Measurements from ENCODE around the gene CLIP1.
"Not testable (repeated sequence)": the region's sequence is repeated elsewhere in the genome, so short reads cannot be mapped to it uniquely, and the experiment has no call there.

CLIP1 gene

GRCh38 chr12:122312926-122313325 is 109.5 kb downstream of the CLIP1 start:
- no peak for DNase-seq (ENCODE audit: low read depth, low spot score)

GRCh38 chr12:122311696-122312095 is 110.8 kb downstream of the CLIP1 start:
- DNase-seq (ENCODE audit: low read depth, low spot score) = no peak

DNA sequence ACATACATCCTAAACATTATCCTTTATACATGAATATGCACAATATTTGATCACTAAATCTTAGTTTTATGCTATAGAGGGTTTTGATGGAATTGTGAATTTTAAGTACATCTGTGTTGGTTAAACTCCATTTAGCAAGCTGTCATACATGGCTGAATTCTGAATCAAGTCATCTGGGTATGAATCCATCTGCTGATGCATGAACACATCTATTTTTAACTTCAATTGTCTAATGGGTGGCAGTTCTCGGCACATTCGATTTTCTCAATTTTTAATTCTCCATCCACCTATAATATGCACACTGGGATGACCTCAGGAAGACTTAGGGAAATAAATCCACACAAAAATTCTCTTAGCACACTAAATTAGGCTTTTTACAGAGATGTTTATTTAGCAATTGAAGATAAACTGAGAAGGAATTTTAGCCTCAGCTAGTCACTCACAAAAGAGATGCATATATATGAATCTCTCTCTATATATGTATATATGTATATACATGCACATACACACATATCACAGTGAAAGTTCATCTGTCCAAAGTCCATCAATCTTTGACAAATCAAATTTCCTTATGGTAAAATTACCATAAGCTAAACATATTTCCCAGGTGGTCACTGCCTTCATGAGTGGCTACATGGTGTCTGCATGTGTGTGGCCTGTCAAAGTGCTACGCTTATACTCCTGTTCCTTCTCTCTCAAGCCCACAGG is 111.7 kb downstream of the CLIP1 start:
- no peak for DNase-seq (ENCODE audit: low read depth, low spot score)

DNA sequence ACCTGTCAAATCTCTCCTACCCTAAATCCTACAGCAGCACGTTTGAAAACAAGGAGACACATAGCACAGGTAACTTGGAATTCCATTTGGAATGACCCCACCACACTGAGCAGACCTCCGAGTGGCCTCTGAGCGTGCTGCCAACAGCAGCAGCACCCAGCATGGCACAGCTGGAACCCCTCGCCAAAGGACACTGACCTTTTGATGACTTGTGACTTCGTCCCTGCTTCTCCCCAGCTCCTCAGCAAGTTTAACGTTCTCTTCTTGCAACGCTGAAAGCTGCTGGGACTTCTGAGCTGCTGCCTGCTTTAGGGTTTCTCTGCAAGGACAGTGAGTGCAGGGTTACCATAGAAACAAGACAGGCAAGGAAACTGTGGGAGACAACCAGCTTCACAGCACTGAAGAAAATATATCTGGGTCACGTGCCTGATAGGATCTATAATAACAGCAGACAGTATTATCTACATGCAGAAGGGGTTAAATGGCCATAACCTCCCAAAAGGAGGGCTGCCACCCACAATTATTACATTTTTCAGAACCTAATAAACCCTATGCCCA is 112.8 kb downstream of the CLIP1 start:
- DNase-seq (ENCODE audit: low read depth, low spot score) = no peak

GRCh38 chr12:122308811-122309210 is 113.7 kb downstream of the CLIP1 start:
- no peak for DNase-seq (ENCODE audit: low read depth, low spot score)

- no peak for DNase-seq (ENCODE audit: low read depth, low spot score)
These were observed 116.1 kb downstream of the CLIP1 start for GRCh38 chr12:122306407-122306806.

DNA sequence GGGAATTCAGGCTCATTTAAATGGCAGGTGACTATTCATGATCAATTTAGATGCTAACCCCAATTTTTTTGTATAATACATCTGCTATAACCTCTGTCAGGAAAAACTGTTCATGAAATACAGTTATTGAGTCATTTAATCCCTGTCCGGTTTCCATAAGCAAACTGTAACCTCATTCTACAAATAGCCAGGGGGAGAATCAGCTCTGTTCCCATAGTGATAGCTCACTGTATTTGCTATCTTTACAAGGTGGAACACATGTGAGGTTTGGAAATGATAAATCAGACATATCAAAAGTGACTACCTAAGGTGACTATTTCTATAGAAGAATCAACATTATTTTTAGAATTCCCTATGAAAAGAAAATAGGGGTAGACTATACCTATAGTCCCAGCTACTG is 117.5 kb downstream of the CLIP1 start:
- DNase-seq (ENCODE audit: low read depth, low spot score) = no peak

DNA sequence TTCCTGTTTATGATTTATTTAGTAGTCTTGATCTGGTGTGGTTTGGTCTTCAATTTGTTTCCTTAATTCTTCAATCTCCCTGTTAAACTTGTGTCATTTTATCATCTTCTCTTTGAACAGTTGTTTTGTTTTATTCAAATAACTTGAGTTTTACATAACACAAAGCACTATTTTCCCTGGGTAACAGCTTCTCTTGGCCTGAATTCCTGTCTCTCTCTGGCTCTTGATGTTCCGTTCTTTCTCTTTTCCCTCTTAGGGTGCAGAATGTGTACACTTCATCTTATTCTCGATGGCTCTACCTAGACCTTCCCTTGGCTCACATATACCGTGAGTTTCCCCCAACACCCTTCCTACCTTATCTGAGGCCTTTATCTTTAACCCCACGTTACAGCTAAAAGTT is 119.4 kb downstream of the CLIP1 start:
- DNase-seq (ENCODE audit: low read depth, low spot score) = no peak

GRCh38 chr12:122298071-122298748 is 124.3 kb downstream of the CLIP1 start:
- no peak for DNase-seq (ENCODE audit: low read depth, low spot score)

DNA sequence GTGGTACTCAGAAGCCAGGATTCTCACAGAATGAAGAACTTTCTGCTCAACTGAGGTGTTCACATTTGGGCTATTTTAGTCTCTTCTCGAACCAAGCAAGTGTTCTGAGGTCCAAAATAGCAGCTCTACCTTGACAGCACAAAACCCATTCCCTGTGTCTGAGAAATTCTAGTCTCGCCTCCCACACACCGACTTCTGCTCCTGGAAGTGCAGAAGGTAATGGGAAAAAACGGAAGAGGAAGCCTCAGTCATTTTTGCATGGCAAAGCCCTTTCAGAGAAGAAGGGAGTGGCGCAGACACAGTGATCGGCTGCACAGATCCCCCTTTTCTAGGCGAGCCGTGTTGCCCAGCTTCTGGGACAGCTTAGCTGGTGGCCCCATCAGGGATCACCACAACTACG is 125.0 kb downstream of the CLIP1 start:
- no peak for DNase-seq (ENCODE audit: low read depth, low spot score)

- no peak for DNase-seq (ENCODE audit: low read depth, low spot score)
These were observed 126.6 kb downstream of the CLIP1 start for GRCh38 chr12:122295877-122296276.

- no peak for DNase-seq (ENCODE audit: low read depth, low spot score)
These were observed 129.4 kb downstream of the CLIP1 start for GRCh38 chr12:122293081-122293480.

- DNase-seq (ENCODE audit: low read depth, low spot score) = no peak
These were observed 131.0 kb downstream of the CLIP1 start for GRCh38 chr12:122291431-122291830.

- no peak for DNase-seq (ENCODE audit: low read depth, low spot score)
These were observed 138.8 kb downstream of the CLIP1 start for GRCh38 chr12:122283680-122284079.

DNA sequence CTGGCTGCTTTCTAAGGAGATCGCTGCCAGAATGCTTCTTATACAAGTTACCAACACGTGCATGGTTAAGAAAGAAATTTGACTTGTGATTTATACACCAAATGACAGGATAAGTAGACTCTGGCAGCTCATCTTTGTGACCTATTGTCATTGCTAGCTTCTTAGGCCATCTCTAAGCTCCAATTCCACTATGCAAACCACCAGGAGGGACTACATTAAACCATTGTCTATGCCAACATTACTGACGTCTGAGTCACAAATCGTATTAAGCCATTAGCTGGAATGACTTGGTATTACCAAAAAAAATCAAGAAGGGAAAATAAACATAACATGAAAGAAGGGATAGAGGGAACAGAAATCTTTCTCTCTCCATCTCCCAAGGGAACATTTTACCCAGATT is 140.4 kb downstream of the CLIP1 start:
- DNase-seq (ENCODE audit: low read depth, low spot score) = no peak

DNA sequence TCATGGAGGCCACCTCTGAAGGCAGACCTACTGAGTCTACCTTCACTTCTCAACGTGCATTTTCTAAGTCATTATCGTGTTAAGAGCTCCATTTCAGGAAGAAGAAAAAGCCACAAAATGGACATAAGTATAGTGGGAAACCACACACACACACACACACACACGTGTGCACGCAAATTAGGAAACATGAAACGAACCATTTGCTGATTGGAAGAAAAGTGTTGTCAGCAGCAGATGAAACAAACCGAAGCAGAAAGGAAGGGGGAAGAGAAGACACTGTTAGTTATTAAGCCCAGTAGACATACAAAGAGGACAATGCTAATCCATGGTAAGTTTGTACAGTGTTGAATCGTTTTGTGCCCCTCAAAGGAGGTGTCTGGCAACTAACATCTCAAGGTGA is 146.2 kb downstream of the CLIP1 start:
- DNase-seq (ENCODE audit: low read depth, low spot score) = no peak

GRCh38 chr12:122275459-122275858 is 147.0 kb downstream of the CLIP1 start:
- DNase-seq (ENCODE audit: low read depth, low spot score) = no peak

DNA sequence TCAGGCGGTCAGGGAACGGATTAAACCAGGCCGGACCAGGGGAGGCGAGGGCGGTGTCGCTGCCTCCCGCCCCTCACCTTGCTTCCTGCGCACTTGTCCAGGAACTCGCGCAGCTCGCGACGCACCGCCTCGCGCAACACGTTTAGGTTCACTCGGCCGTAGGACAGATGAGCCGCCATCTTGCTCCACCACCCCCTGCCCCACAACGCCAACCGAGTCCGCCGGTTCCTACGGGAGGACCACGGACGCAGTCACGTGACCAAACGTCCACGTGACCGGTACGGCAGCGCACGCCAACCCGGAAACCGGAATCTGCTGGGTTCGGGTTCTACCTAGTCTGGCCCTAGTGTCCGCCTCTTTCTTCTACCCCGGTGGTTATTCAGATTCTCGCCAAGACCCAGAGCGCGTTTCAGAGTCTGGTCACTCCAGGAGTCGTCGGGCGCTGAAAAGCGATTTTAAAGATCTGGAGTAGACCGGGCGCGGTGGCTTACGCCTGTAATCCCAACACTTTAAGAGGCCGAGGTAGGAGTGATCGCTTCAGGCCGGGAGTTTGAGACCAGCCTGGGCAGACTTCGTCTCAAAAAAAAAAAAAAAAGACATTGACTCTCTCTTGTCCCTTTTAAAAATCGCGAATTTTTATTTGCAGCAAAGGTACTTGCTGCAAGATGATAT is 156.1 kb downstream of the CLIP1 start, which contains the start of gene VPS33A:
TSS of gene VPS33A (minus strand) at position 265 of the 672 bp plus-strand sequence. CDS start at position 179, 86 bp downstream.
- peak; percentile 86 for DNase-seq (ENCODE audit: low read depth, low spot score)

- no peak for DNase-seq (ENCODE audit: low read depth, low spot score)
These were observed 156.6 kb downstream of the CLIP1 start for GRCh38 chr12:122265886-122266229.

DNA sequence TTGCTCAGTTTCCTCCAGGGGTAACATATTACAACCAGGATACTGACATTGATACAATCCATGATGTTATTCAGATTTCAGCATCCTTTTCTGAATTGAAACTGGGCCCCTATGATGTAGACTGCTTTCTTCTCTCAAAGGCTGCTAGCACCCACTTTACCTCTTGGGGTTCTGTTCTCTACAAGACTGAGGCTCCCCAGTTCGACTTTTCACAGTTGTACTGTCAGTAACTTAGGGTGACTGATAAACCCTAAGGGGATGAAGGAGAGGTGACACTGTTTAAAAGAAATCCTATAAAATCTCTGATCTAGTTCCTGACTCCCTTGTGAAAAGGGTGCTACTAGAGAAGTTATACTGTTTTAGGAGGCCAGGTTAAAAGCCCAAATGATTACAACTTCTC is 157.0 kb downstream of the CLIP1 start:
- no peak for DNase-seq (ENCODE audit: low read depth, low spot score)

DNA sequence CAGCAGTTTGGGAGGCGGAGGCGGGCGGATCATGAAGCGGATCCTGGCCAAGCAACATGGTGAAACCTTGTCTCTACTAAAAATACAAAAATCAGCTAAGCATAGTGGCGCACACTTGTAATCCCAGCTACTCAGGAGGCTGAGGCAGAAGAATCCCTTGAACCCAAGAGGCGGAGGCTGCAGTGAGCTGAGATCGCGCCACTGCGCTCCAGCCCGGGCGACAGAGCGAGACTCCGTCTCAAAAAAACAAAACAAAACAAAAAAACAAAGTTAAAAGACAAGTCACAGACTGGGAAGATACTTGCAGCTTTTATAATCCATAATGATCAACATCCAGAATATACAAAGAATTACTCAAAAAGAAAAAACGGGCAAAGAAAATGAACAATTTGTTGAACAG is 161.7 kb downstream of the CLIP1 start:
- DNase-seq (ENCODE audit: low read depth, low spot score) = not testable (repeated sequence)

- DNase-seq (ENCODE audit: low read depth, low spot score) = not testable (repeated sequence)
These were observed 163.5 kb downstream of the CLIP1 start for GRCh38 chr12:122258939-122259338.

Data from activated naive CD8-positive, alpha-beta T cell treated with anti-CD3 and anti-CD28 coated beads, Interleukin-2, amount 50 U/mL, for 16 hours (primary cell).